ENCODE measurements around the gene ILRUN. TPM values are rescaled to one million over a fixed set of nuclear protein-coding genes. Genes with fewer than 3 reads are reported as not detected.
"Not testable (repeated sequence)": the region's sequence is repeated elsewhere in the genome, so short reads cannot be mapped to it uniquely, and the experiment has no call there.

Gene ILRUN
- total and polyA plus RNA-seq, 4 donors: 46.7 to 76.6 (median 66.0) TPM

DNA sequence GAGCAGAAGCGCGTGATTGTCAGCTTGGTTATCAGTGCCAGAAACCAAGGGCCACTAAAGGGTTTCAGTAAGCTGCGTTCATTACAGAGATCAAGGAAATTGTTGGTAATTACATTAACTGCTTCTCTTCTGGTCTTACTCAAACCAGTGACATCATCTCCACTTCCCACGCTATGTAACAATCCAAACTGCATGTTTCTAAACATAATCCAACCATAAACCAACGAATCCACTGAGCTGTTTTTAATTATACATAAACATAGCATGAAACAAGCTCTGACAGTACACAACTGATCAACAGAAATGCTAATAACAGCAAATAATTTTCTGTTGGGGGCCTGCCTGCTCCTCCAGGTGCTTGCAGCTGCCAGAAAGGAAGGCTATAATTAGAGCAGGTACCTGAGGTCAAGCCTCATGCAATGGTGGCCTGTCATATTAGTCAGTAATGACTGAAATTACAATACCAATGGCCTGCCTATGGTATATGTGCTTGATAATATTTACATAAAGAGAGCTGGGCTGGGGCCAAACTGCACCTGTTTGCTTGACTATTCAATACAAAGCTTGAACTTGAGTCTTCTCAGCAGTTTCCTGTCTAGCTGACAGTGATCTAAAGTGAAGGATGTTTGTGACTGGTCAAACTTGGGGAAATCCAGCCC lies 40.1 kb downstream of the ILRUN start:
- WGBS, 2 donors: 53 to 59% methylated on average over 5 of the region's 5 CpGs
- Histone ChIP-seq H3K36me3 (ENCODE audit: control insufficient read depth in 1 of 2, insufficient read depth in 2 of 2, low read length in 1 of 2) (no peaks in the 10 kb centered on the region), H3K27ac (ENCODE audit: low read depth in 1 of 2, low read length in 2 of 2) (peak overlapping the region; percentile 59 to 93), H3K4me1 (ENCODE audit: control insufficient read depth in 1 of 2, insufficient read depth in 2 of 2, low read length in 2 of 2) (peaks cover 8 to 9% of the 10 kb centered on the region in 2 donors), H3K27me3 (ENCODE audit: control insufficient read depth in 1 of 2, insufficient read depth in 2 of 2, low read length in 1 of 2) (no peaks in the 10 kb centered on the region), H3K4me3 (ENCODE audit: low read length in 2 of 2) (peak overlapping the region in 1 of 2 donors; percentile 60), H3K9me3 (ENCODE audit: control insufficient read depth, low read length) (no peaks in the 10 kb centered on the region)
- intact Hi-C loops (cut with DNase I): loop anchor here in 1 of 2 donors (5.0 kb wide), 1 partner anchor 41 kb away; the partner anchor contains the start of gene ILRUN
- ATAC-seq (ENCODE audit: low FRiP score) (peak; percentile 37), DNase-seq (no peak)

DNA sequence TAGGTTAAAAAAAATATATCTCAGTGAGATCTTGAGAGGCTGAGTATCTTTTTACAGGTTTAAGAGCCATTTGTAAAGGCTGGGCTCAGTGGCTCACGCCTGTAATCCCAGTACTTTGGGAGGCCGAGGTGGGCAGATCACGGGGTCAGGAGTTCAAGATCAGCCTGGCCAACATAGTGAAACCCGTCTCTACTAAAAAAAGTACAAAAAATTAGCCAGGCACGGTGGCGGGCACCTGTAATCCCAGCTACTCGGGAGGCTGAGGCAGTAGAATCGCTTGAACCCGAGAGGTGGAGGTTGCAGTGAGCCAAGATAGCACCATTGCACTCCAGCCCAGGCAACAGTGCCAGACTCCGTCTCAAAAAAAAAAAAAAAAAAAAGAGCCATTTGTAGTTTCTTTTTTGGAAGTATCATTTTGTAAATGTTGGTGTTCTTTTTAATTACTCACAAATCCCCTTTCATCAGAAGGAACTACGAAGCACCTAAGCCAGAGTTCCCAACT lies 40.6 kb downstream of the ILRUN start:
- 78 to 79% methylated on average over 11 of the region's 11 CpGs for WGBS, 2 donors
- not testable (repeated sequence) for DNase-seq; H3K9me3 ChIP-seq (ENCODE audit: control insufficient read depth, low read length); H3K27me3 ChIP-seq (ENCODE audit: control insufficient read depth in 1 of 2, insufficient read depth in 2 of 2, low read length in 1 of 2); H3K36me3 ChIP-seq (ENCODE audit: control insufficient read depth in 1 of 2, insufficient read depth in 2 of 2, low read length in 1 of 2); ATAC-seq (ENCODE audit: low FRiP score); H3K4me1 ChIP-seq (ENCODE audit: control insufficient read depth in 1 of 2, insufficient read depth in 2 of 2, low read length in 2 of 2); H3K4me3 ChIP-seq (ENCODE audit: low read length in 2 of 2)
- H3K27ac ChIP-seq (ENCODE audit: low read depth in 1 of 2, low read length in 2 of 2): peak overlapping the region; percentile 59 to 67
- intact Hi-C loops (cut with DNase I): loop anchor here in 1 of 2 donors (5.0 kb wide), 1 partner anchor 41 kb away; the partner anchor contains the start of gene ILRUN

DNA sequence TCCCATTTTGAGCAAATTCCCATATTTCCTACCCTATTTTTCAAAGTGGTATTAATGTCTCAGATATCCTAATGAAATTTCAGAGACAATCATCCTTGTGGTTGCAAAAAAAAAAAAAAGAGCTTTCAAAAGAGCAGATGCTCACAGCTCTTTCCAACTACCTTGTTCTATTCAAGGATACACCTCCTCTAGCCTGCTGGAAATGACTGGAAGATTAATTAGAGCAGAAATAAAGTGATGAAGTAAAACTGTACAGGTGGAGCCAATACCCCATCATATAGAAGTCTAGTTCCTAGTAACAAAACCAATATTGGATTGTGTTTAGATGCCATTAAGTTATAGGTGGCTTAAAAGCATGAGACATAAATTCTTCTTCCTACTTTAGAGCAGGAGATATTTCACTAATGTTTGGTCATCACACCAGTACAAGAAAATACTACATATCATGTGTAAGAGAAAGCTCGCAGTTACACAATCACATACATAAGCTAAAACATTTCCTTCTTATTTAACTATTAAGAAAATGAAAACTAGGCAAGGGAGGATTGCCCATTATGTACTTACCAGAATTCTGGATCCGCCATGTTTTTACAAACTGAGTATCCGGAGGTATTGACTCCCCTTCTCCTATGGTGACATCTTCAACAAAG lies 42.4 kb downstream of the ILRUN start:
- intact Hi-C loops (cut with DNase I): no loop called here
- ATAC-seq (ENCODE audit: low FRiP score) (no peak), DNase-seq (no peak)
- peaks cover 8 to 9% of the 10 kb centered on the region in 2 donors for H3K4me1 ChIP-seq (ENCODE audit: control insufficient read depth in 1 of 2, insufficient read depth in 2 of 2, low read length in 2 of 2)
- no peaks in the 10 kb centered on the region for H3K27me3 ChIP-seq (ENCODE audit: control insufficient read depth in 1 of 2, insufficient read depth in 2 of 2, low read length in 1 of 2)
- H3K27ac ChIP-seq (ENCODE audit: low read depth in 1 of 2, low read length in 2 of 2): no peak overlapping the region
- no peaks in the 10 kb centered on the region for H3K36me3 ChIP-seq (ENCODE audit: control insufficient read depth in 1 of 2, insufficient read depth in 2 of 2, low read length in 1 of 2)
- WGBS, 2 donors: 96 to 97% methylated on average over 3 of the region's 3 CpGs
- H3K4me3 ChIP-seq (ENCODE audit: low read length in 2 of 2): no peak overlapping the region
- H3K9me3 ChIP-seq (ENCODE audit: control insufficient read depth, low read length): no peaks in the 10 kb centered on the region

DNA sequence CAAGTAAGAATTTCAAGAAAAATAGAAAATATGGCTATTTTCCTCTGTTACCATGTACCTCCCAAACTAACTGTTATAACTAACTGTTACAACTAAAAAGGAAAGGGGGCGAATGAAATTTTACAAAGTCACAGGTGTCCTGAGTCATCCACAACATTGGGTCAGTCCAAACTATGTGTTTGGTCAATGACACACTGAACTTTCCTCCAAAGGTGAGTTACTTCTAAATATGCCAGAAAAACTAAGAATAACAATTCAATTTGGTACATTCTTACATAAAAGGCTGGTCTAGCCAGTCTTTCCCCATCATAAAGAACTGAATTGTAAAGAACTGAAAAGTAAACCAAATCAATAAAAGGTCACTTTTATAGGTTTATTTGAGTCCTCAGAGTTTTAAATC lies 44.3 kb downstream of the ILRUN start:
- Histone ChIP-seq H3K36me3 (ENCODE audit: control insufficient read depth in 1 of 2, insufficient read depth in 2 of 2, low read length in 1 of 2) (no peaks in the 10 kb centered on the region), H3K27me3 (ENCODE audit: control insufficient read depth in 1 of 2, insufficient read depth in 2 of 2, low read length in 1 of 2) (no peaks in the 10 kb centered on the region), H3K27ac (ENCODE audit: low read depth in 1 of 2, low read length in 2 of 2) (no peak overlapping the region), H3K4me3 (ENCODE audit: low read length in 2 of 2) (no peak overlapping the region), H3K4me1 (ENCODE audit: control insufficient read depth in 1 of 2, insufficient read depth in 2 of 2, low read length in 2 of 2) (peaks cover 5 to 6% of the 10 kb centered on the region in 2 donors), H3K9me3 (ENCODE audit: control insufficient read depth, low read length) (no peaks in the 10 kb centered on the region)
- ATAC-seq (ENCODE audit: low FRiP score) (no peak), DNase-seq (no peak)
- intact Hi-C loops (cut with DNase I): no loop called here
- 92 to 98% methylated on average over 1 of the region's 1 CpG for WGBS, 2 donors

GRCh38 chr6:34650823-34651222 lies 45.7 kb downstream of the ILRUN start:
- peaks cover 0 to 2% of the 10 kb centered on the region in 2 donors for H3K4me1 ChIP-seq (ENCODE audit: control insufficient read depth in 1 of 2, insufficient read depth in 2 of 2, low read length in 2 of 2)
- ATAC-seq (ENCODE audit: low FRiP score): no peak
- H3K36me3 ChIP-seq (ENCODE audit: control insufficient read depth in 1 of 2, insufficient read depth in 2 of 2, low read length in 1 of 2): no peaks in the 10 kb centered on the region
- H3K27ac ChIP-seq (ENCODE audit: low read depth in 1 of 2, low read length in 2 of 2): no peak overlapping the region
- no peak for DNase-seq
- no peaks in the 10 kb centered on the region for H3K27me3 ChIP-seq (ENCODE audit: control insufficient read depth in 1 of 2, insufficient read depth in 2 of 2, low read length in 1 of 2)
- intact Hi-C loops (cut with DNase I): no loop called here
- H3K4me3 ChIP-seq (ENCODE audit: low read length in 2 of 2): no peak overlapping the region
- no peaks in the 10 kb centered on the region for H3K9me3 ChIP-seq (ENCODE audit: control insufficient read depth, low read length)
- WGBS, 2 donors: 40 to 47% methylated on average over 2 of the region's 2 CpGs

DNA sequence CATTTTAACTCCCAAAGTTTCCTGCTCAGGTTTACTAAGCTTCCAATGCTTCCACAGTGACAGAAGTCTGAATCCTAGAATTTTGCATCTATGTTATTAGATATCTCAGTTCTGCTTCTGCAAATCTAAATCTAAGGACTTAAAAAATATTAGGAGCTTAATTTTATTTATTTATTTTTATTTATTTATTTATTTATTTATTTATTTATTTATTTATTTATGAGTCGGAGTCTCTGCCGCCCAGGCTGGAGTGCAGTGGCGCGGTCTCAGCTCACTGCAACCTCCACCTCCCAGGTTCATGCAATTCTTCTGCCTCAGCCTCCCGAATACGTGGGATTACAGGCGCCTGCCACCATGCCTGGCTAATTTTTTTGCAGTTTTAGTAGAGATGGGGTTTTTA lies 46.3 kb downstream of the ILRUN start:
- DNase-seq; H3K27ac ChIP-seq (ENCODE audit: low read depth in 1 of 2, low read length in 2 of 2); H3K4me1 ChIP-seq (ENCODE audit: control insufficient read depth in 1 of 2, insufficient read depth in 2 of 2, low read length in 2 of 2); H3K27me3 ChIP-seq (ENCODE audit: control insufficient read depth in 1 of 2, insufficient read depth in 2 of 2, low read length in 1 of 2); H3K9me3 ChIP-seq (ENCODE audit: control insufficient read depth, low read length); H3K4me3 ChIP-seq (ENCODE audit: low read length in 2 of 2); H3K36me3 ChIP-seq (ENCODE audit: control insufficient read depth in 1 of 2, insufficient read depth in 2 of 2, low read length in 1 of 2); intact Hi-C loops (cut with DNase I); ATAC-seq (ENCODE audit: low FRiP score): not testable (repeated sequence)
- 97 to 98% methylated on average over 7 of the region's 7 CpGs for WGBS, 2 donors

DNA sequence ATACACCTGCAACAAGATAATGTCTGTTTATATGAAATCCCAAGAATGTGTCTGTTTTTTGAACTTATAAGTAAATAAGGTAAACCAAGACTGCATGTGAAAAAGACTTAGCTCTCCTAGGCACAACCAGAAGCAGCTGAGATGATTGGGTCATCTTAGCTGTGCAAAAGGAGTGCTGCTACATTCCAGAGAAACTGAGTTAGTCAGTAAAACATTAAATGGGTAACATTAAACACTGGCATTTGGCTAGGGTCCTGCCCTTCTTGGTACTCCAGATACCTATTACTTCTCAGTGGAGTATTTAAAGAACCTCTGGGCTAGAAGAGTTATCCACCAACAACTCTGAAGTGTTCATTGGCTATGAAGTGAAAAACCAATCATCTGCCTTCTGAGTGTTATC lies 47.8 kb downstream of the ILRUN start:
- H3K4me3 ChIP-seq (ENCODE audit: low read length in 2 of 2): no peak overlapping the region
- no peak overlapping the region for H3K27ac ChIP-seq (ENCODE audit: low read depth in 1 of 2, low read length in 2 of 2)
- no peak for ATAC-seq (ENCODE audit: low FRiP score)
- H3K9me3 ChIP-seq (ENCODE audit: control insufficient read depth, low read length): no peaks in the 10 kb centered on the region
- no peaks in the 10 kb centered on the region for H3K27me3 ChIP-seq (ENCODE audit: control insufficient read depth in 1 of 2, insufficient read depth in 2 of 2, low read length in 1 of 2)
- intact Hi-C loops (cut with DNase I): no loop called here
- DNase-seq: no peak
- peaks cover 0 to 4% of the 10 kb centered on the region in 2 donors for H3K36me3 ChIP-seq (ENCODE audit: control insufficient read depth in 1 of 2, insufficient read depth in 2 of 2, low read length in 1 of 2)
- peaks cover 0 to 4% of the 10 kb centered on the region in 2 donors for H3K4me1 ChIP-seq (ENCODE audit: control insufficient read depth in 1 of 2, insufficient read depth in 2 of 2, low read length in 2 of 2)

Measured in aorta (tissue), 5 donors.